GM23338 (cell line): ENCODE measurements around the gene CCDC93. TPM values are rescaled to one million over a fixed set of nuclear protein-coding genes. Genes with fewer than 3 reads are reported as not detected.

Source experiments
- ATAC-seq: fragments of 200-7000 bp; cut with Tn5 transposase; 3 replicates; pipeline ENCODE4 v1.9.1; 2020
- DNase-seq: peaks from one replicate; pipeline ENCODE4 v3.0.0-alpha.2; 2015; ENCODE audit warnings: low spot score
- H2AFZ ChIP-seq: fragments of 200-600 bp; sonication (generic); 2 replicates; pipeline ENCODE4 v1.8.0; 2016; ENCODE audit warnings: antibody characterized with exemption, mild to moderate bottlenecking, moderate library complexity
- H3F3A ChIP-seq: fragments of 200-600 bp; sonication (generic); replicated peaks from 2 replicates; pipeline ENCODE4 v1.8.0; 2017; ENCODE audit warnings: antibody characterized with exemption, mixed run types, low read depth
- H3K27ac ChIP-seq: fragments of 200-600 bp; sonication (generic); 2 replicates; pipeline ENCODE4 v1.6.1; 2016; ENCODE audit warnings: low read depth
- H3K27me3 ChIP-seq: fragments of 200-600 bp; sonication (generic); 2 replicates; pipeline ENCODE4 v1.8.0; 2016; ENCODE audit warnings: mild to moderate bottlenecking, mixed run types, moderate library complexity; ENCODE audit not compliant: insufficient read depth
- H3K36me3 ChIP-seq: fragments of 200-600 bp; sonication (generic); 2 replicates; pipeline ENCODE4 v1.8.0; 2016; ENCODE audit warnings: mild to moderate bottlenecking; ENCODE audit not compliant: insufficient read depth
- H3K4me1 ChIP-seq: fragments of 200-600 bp; sonication (generic); 2 replicates; pipeline ENCODE4 v1.8.0; 2016; ENCODE audit warnings: mild to moderate bottlenecking, moderate library complexity; ENCODE audit not compliant: insufficient read depth
- H3K4me2 ChIP-seq: fragments of 200-600 bp; sonication (generic); 2 replicates; pipeline ENCODE4 v1.7.1; 2017; ENCODE audit warnings: mixed run types
- H3K4me3 ChIP-seq: fragments of 200-600 bp; sonication (generic); 2 replicates; pipeline ENCODE4 v1.6.1; 2016; ENCODE audit warnings: mixed run types
- H3K79me2 ChIP-seq: fragments of 200-600 bp; sonication (generic); replicated peaks from 2 replicates; pipeline ENCODE4 v1.8.0; 2017; ENCODE audit warnings: mild to moderate bottlenecking; ENCODE audit not compliant: insufficient read depth
- H3K9me2 ChIP-seq: fragments of 200-600 bp; sonication (generic); 2 replicates; pipeline ENCODE4 v1.8.0; 2017; ENCODE audit not compliant: insufficient read depth
- H4K20me1 ChIP-seq: fragments of 200-600 bp; sonication (generic); replicated peaks from 2 replicates; pipeline ENCODE4 v1.8.0; 2017; ENCODE audit warnings: mild to moderate bottlenecking; ENCODE audit not compliant: insufficient read depth
- H3K27ac Mint-ChIP-seq: 2 replicates; pipeline ENCODE4 v1.8.0; 2020; ENCODE audit warnings: inconsistent platforms, mild to moderate bottlenecking, moderate library complexity, mixed read lengths
- H3K27me3 Mint-ChIP-seq: 3 replicates; pipeline ENCODE4 v1.8.0; 2022; ENCODE audit warnings: low read depth, mild to moderate bottlenecking, moderate library complexity, mixed read lengths, inconsistent platforms; ENCODE audit not compliant: insufficient read depth, poor library complexity
- H3K36me3 Mint-ChIP-seq: 3 replicates; pipeline ENCODE4 v1.8.0; 2021; ENCODE audit warnings: low read depth, mild to moderate bottlenecking, inconsistent platforms, moderate library complexity, mixed read lengths
- H3K4me1 Mint-ChIP-seq: 3 replicates; pipeline ENCODE4 v1.8.0; 2020; ENCODE audit warnings: mild to moderate bottlenecking, inconsistent platforms, mixed read lengths
- H3K4me3 Mint-ChIP-seq: 3 replicates; pipeline ENCODE4 v1.8.0; 2021; ENCODE audit warnings: moderate library complexity, mild to moderate bottlenecking, inconsistent platforms, mixed read lengths
- H3K9me3 Mint-ChIP-seq: 3 replicates; pipeline ENCODE4 v1.8.0; 2020; ENCODE audit warnings: moderate library complexity, mild to moderate bottlenecking, inconsistent platforms, mixed read lengths
- CREB1 ChIP-seq: fragments of 250-450 bp; sonication (Bioruptor Pico); IDR thresholded peaks from 2 replicates; pipeline ENCODE4 v1.5.0; 2020; ENCODE audit warnings: low read depth, mild to moderate bottlenecking, moderate library complexity
- EZH2 ChIP-seq: fragments of 200-600 bp; sonication (generic); IDR thresholded peaks from one replicate; pipeline ENCODE4 v1.8.0; 2017; ENCODE audit warnings: antibody characterized with exemption, mild to moderate bottlenecking, low read depth; ENCODE audit not compliant: unreplicated experiment
- EZH2phosphoT487 ChIP-seq: fragments of 200-600 bp; sonication (generic); IDR thresholded peaks from one replicate; pipeline ENCODE4 v1.8.1; 2018; ENCODE audit warnings: antibody characterized with exemption; ENCODE audit not compliant: unreplicated experiment
- STAT1 ChIP-seq: IDR thresholded peaks from one replicate; pipeline ENCODE4 v1.6.1; 2016; ENCODE audit warnings: antibody characterized with exemption; ENCODE audit not compliant: unreplicated experiment
- ZNF114 ChIP-seq: fragments of 250-450 bp; sonication (Bioruptor Pico); IDR thresholded peaks from 2 replicates; pipeline ENCODE4 v1.5.0; 2020; ENCODE audit warnings: mild to moderate bottlenecking, moderate library complexity
- polyA plus RNA-seq: library from polyadenylated mRNA; unstranded; fragments of >200 nt; fragmentation: Nextera tagmentation; extraction: Ambion mirVana; gene quantifications from 2 replicates; pipeline ENCODE4 v1.2.1, GENCODE V29; 2016
- total RNA-seq: library from RNA; depleted of rRNA; stranded (reverse); fragments of >200 nt; shearing (Covaris generic); gene quantifications from 2 replicates; pipeline ENCODE4 v1.2.3, GENCODE V29; 2014
- TF ChIP-seq, protein P1 (sequence below): IDR thresholded peaks from one replicate; pipeline ENCODE4 v1.6.1; 2018; ENCODE audit warnings: antibody characterized with exemption; ENCODE audit not compliant: unreplicated experiment
- TF ChIP-seq, protein P2 (sequence below): fragments of 250-450 bp; sonication (Bioruptor Pico); IDR thresholded peaks from 2 replicates; pipeline ENCODE4 v1.5.0; 2020; ENCODE audit warnings: mild to moderate bottlenecking, moderate library complexity
- TF ChIP-seq, protein P3 (sequence below), 2 experiments: fragments of 200-600 bp in 1 of 2; sonication (generic) in 1 of 2; conservative IDR thresholded peaks; 2 replicates each; pipeline versions ENCODE4 v1.5.1 to v1.6.1; 2016 to 2017; ENCODE audit warnings: antibody characterized with exemption in 2 of 2, low read depth in 2 of 2, mild to moderate bottlenecking in 2 of 2, moderate library complexity in 1 of 2

Gene CCDC93
- total and polyA plus RNA-seq, 2 experiments from 2014 or later = 13.1 to 16.8 TPM

DNA sequence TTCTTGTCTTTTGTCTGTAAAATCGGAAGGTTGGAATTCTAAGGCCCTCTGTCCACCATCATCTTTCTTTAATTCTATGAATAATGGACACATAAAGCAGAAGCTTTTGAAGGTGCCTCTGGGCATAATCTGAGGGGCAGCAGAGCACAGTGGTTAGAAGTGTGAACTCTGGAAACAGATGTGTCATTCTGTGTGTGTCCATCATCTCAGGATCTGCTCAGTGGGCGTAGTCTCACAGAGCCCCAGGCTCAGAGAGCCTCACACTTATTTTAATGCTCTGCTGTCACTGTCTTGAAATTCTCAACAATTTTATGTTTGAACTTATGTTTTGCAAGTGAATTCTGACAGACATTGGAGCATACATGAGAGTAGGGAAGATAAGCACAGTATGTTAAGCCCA, 31.0 kb upstream of the CCDC93 start (continued):
- TF ChIP-seq, protein P1, sequence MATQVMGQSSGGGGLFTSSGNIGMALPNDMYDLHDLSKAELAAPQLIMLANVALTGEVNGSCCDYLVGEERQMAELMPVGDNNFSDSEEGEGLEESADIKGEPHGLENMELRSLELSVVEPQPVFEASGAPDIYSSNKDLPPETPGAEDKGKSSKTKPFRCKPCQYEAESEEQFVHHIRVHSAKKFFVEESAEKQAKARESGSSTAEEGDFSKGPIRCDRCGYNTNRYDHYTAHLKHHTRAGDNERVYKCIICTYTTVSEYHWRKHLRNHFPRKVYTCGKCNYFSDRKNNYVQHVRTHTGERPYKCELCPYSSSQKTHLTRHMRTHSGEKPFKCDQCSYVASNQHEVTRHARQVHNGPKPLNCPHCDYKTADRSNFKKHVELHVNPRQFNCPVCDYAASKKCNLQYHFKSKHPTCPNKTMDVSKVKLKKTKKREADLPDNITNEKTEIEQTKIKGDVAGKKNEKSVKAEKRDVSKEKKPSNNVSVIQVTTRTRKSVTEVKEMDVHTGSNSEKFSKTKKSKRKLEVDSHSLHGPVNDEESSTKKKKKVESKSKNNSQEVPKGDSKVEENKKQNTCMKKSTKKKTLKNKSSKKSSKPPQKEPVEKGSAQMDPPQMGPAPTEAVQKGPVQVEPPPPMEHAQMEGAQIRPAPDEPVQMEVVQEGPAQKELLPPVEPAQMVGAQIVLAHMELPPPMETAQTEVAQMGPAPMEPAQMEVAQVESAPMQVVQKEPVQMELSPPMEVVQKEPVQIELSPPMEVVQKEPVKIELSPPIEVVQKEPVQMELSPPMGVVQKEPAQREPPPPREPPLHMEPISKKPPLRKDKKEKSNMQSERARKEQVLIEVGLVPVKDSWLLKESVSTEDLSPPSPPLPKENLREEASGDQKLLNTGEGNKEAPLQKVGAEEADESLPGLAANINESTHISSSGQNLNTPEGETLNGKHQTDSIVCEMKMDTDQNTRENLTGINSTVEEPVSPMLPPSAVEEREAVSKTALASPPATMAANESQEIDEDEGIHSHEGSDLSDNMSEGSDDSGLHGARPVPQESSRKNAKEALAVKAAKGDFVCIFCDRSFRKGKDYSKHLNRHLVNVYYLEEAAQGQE = no peak
- TF ChIP-seq EZH2 = no peak

DNA sequence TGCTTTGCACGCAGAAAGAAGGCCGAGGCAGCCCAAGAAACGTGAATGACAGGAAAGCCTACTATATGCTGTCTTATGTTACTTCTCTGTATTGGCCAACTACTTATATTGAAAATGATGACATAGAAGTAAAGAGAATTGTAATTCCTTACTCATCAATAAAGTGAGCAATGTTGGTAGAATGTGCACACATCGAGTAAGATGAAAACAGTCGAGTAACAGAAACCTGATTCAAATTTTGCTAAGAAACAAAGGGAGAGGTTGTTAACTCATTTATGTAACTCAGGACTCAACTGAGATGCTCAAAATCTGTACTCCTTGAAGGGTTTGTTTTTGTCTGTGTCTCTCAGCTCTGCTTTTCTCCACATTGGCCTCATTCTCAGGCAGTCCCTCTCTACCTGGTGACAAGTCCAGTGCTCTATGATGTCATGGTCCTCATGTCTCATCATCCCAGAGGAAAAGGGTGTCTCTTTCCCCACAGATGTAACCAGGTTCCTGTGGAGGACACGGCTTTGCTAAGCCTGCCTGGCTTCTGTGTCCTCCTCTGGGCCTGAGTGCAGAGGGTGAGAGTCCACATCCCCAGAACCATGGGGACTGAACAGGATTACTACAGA, 30.3 kb upstream of the CCDC93 start:
- TF ChIP-seq, protein P2, sequence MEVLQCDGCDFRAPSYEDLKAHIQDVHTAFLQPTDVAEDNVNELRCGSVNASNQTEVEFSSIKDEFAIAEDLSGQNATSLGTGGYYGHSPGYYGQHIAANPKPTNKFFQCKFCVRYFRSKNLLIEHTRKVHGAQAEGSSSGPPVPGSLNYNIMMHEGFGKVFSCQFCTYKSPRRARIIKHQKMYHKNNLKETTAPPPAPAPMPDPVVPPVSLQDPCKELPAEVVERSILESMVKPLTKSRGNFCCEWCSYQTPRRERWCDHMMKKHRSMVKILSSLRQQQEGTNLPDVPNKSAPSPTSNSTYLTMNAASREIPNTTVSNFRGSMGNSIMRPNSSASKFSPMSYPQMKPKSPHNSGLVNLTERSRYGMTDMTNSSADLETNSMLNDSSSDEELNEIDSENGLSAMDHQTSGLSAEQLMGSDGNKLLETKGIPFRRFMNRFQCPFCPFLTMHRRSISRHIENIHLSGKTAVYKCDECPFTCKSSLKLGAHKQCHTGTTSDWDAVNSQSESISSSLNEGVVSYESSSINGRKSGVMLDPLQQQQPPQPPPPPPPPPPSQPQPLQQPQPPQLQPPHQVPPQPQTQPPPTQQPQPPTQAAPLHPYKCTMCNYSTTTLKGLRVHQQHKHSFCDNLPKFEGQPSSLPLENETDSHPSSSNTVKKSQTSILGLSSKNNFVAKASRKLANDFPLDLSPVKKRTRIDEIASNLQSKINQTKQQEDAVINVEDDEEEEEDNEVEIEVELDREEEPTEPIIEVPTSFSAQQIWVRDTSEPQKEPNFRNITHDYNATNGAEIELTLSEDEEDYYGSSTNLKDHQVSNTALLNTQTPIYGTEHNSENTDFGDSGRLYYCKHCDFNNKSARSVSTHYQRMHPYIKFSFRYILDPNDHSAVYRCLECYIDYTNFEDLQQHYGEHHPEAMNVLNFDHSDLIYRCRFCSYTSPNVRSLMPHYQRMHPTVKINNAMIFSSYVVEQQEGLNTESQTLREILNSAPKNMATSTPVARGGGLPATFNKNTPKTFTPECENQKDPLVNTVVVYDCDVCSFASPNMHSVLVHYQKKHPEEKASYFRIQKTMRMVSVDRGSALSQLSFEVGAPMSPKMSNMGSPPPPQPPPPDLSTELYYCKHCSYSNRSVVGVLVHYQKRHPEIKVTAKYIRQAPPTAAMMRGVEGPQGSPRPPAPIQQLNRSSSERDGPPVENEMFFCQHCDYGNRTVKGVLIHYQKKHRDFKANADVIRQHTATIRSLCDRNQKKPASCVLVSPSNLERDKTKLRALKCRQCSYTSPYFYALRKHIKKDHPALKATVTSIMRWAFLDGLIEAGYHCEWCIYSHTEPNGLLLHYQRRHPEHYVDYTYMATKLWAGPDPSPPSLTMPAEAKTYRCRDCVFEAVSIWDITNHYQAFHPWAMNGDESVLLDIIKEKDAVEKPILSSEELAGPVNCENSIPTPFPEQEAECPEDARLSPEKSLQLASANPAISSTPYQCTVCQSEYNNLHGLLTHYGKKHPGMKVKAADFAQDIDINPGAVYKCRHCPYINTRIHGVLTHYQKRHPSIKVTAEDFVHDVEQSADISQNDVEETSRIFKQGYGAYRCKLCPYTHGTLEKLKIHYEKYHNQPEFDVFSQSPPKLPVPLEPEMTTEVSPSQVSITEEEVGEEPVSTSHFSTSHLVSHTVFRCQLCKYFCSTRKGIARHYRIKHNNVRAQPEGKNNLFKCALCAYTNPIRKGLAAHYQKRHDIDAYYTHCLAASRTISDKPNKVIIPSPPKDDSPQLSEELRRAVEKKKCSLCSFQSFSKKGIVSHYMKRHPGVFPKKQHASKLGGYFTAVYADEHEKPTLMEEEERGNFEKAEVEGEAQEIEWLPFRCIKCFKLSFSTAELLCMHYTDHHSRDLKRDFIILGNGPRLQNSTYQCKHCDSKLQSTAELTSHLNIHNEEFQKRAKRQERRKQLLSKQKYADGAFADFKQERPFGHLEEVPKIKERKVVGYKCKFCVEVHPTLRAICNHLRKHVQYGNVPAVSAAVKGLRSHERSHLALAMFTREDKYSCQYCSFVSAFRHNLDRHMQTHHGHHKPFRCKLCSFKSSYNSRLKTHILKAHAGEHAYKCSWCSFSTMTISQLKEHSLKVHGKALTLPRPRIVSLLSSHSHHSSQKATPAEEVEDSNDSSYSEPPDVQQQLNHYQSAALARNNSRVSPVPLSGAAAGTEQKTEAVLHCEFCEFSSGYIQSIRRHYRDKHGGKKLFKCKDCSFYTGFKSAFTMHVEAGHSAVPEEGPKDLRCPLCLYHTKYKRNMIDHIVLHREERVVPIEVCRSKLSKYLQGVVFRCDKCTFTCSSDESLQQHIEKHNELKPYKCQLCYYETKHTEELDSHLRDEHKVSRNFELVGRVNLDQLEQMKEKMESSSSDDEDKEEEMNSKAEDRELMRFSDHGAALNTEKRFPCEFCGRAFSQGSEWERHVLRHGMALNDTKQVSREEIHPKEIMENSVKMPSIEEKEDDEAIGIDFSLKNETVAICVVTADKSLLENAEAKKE = no peak
- TF ChIP-seq, protein P3, sequence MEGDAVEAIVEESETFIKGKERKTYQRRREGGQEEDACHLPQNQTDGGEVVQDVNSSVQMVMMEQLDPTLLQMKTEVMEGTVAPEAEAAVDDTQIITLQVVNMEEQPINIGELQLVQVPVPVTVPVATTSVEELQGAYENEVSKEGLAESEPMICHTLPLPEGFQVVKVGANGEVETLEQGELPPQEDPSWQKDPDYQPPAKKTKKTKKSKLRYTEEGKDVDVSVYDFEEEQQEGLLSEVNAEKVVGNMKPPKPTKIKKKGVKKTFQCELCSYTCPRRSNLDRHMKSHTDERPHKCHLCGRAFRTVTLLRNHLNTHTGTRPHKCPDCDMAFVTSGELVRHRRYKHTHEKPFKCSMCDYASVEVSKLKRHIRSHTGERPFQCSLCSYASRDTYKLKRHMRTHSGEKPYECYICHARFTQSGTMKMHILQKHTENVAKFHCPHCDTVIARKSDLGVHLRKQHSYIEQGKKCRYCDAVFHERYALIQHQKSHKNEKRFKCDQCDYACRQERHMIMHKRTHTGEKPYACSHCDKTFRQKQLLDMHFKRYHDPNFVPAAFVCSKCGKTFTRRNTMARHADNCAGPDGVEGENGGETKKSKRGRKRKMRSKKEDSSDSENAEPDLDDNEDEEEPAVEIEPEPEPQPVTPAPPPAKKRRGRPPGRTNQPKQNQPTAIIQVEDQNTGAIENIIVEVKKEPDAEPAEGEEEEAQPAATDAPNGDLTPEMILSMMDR (conservative IDR thresholded peaks at IDR 0.05; ENCODE audit: low read depth in 2 of 2) = no peak
- TF ChIP-seq CREB1 (CRISPR knock-in tag) (no peak), STAT1 (no peak), ZNF114 (CRISPR knock-in tag) (no peak), EZH2phosphoT487 (no peak)
- H3K4me1 ChIP-seq = no peaks in the 10 kb centered on the region; the same call in 1 of the 2 replicates
- Mint-ChIP-seq H3K4me3 (no peak overlapping the region), H3K36me3 (no peaks in the 10 kb centered on the region), H3K27ac (no peak overlapping the region), H3K9me3 (no peaks in the 10 kb centered on the region), H3K4me1 (peaks cover 2% of the 10 kb centered on the region; the same call in 1 of the 3 replicates), H3K27me3 (no peaks in the 10 kb centered on the region)
- H3K27me3 ChIP-seq = no peaks in the 10 kb centered on the region
- no peaks in the 10 kb centered on the region for H3K36me3 ChIP-seq
- ATAC-seq = no peak
- no peak overlapping the region for H3K27ac ChIP-seq
- no peaks in the 10 kb centered on the region for H3F3A ChIP-seq
- H3K4me2 ChIP-seq = no peak overlapping the region
- no peaks in the 10 kb centered on the region for H3K79me2 ChIP-seq
- no peak overlapping the region for H3K4me3 ChIP-seq
- H3K9me2 ChIP-seq = no peaks in the 10 kb centered on the region
- H2AFZ ChIP-seq = no peak overlapping the region
- DNase-seq = no peak
- H4K20me1 ChIP-seq = no peaks in the 10 kb centered on the region
